Subcutaneous abdominal adipose tissue (tissue), 5 donors: ENCODE measurements around the gene POU2F1.
"Not testable (repeated sequence)": the region's sequence is repeated elsewhere in the genome, so short reads cannot be mapped to it uniquely, and the experiment has no call there.

Experiments
- H3K27ac ChIP-seq: one replicate; pipeline ENCODE4 v1.7.0; 2013; ENCODE audit warnings: low read depth, mild to moderate bottlenecking, inconsistent platforms, low read length, moderate library complexity
- H3K27me3 ChIP-seq, 5 donors: one replicate each; pipeline ENCODE4 v1.7.0; 2013; ENCODE audit warnings: low read length in 5 of 5, inconsistent platforms in 1 of 5; ENCODE audit not compliant: control insufficient read depth in 5 of 5, insufficient read depth in 4 of 5
- H3K36me3 ChIP-seq, 5 donors: one replicate each; pipeline ENCODE4 v1.7.0; 2013; ENCODE audit warnings: low read length in 5 of 5; ENCODE audit not compliant: control insufficient read depth in 5 of 5, insufficient read depth in 5 of 5
- H3K4me1 ChIP-seq, 5 donors: one replicate each; pipeline ENCODE4 v1.7.0; 2013; ENCODE audit warnings: low read length in 5 of 5, mild to moderate bottlenecking in 3 of 5, moderate library complexity in 1 of 5; ENCODE audit not compliant: control insufficient read depth in 5 of 5, insufficient read depth in 5 of 5
- H3K4me3 ChIP-seq, 5 donors: one replicate each; pipeline ENCODE4 v1.7.0; 2013; ENCODE audit warnings: low read length in 5 of 5, low read depth in 1 of 5
- H3K9ac ChIP-seq, 5 donors: one replicate each; pipeline ENCODE4 v1.7.0; 2013; ENCODE audit warnings: low read length in 5 of 5, mild to moderate bottlenecking in 4 of 5, moderate library complexity in 3 of 5
- H3K9me3 ChIP-seq, 5 donors: one replicate each; pipeline ENCODE4 v1.7.0; 2013; ENCODE audit warnings: low read length in 5 of 5; ENCODE audit not compliant: control insufficient read depth in 5 of 5
- donor health status: healthy.
- donor health status: healthy.
- donor health status: healthy.
- donor health status: healthy.
- donor health status: healthy.

The POU2F1 gene

DNA sequence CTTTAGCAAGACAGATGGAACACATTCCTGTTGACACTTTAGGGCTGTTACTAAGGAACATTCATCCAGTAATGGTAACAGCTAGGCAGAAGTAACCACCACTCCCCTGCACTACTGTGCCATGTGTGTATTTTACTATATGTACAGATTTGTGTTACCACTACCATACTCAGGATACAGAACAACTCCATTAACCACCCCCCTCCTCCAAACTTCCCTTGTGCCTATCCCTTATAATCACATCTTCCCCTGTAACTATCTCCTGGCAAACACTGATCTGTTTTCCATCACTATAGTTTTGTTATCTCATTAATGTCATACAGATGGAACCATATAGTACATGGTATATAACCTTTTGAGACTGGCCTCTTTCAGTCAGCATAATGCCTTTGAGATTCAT, 3.9 kb upstream of the POU2F1 start:
- Histone ChIP-seq H3K4me1 (peaks cover 0 to 12% (median 7%) of the 10 kb centered on the region in 5 donors), H3K4me3 (no peak overlapping the region), H3K36me3 (no peaks in the 10 kb centered on the region), H3K27me3 (no peaks in the 10 kb centered on the region), H3K9ac (no peak overlapping the region), H3K27ac (no peak overlapping the region), H3K9me3 (peaks cover 0 to 3% (median 0%) of the 10 kb centered on the region in 5 donors)

GRCh38 chr1:167219194-167219593, 1.5 kb upstream of the POU2F1 start:
- H3K9ac ChIP-seq: peak overlapping the region in 3 of 5 donors; percentile 87 to 96 (median 92)

DNA sequence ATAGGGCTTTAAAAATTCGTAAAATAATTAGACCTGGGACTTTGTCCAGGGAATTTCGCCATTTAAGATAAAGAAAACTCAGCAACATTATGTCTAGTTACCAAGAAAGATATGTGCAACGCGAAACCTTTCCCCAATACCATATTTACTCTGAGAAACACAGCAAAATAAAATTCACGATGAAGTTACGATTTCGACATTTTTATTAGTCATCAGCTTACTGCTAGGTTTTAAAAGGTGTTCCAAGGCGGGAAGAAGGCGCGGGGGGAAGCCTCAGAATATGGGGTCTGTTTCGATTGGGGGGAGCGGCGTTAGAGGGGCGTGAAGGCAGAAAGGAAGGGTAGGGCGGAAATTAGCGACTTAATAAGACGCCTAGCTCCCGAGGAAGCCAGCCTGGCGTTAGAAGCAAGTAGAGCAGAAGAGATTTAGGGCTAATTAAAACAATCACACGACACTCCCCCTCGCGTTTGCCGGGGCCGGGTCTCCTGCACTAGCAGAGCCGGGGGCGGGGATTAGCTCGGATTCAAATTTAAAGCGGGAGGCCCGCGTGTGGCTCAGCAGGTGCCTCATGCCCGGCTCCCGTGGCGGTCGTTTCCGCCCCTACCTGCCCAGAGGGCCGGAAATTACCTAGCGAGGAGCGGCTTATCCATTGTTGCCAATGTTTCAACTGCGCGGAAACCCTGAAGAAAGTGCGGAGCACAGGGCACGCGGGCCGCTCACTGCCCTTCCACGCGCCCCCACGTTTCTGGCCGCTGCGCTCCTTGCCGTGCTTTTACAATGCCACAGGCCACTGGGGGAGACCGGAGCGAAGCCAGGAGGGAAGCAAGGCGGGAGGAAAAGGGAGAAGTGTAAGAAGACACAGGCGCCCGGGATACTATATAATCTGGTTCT, 795 bp upstream of the POU2F1 start:
- H3K9ac ChIP-seq: peak overlapping the region; percentile 68 to 96 (median 87)
- peak overlapping the region; percentile 78 for H3K27ac ChIP-seq
- no peaks in the 10 kb centered on the region for H3K27me3 ChIP-seq
- peaks cover 0 to 24% (median 23%) of the 10 kb centered on the region in 5 donors for H3K4me1 ChIP-seq
- peak overlapping the region; percentile 78 to 99 (median 96) for H3K4me3 ChIP-seq
- H3K9me3 ChIP-seq: peaks cover 0 to 3% (median 0%) of the 10 kb centered on the region in 5 donors
- no peaks in the 10 kb centered on the region for H3K36me3 ChIP-seq

More at GRCh38 chr1:167219194-167219593, 1.5 kb upstream of the POU2F1 start:
- Histone ChIP-seq H3K27ac (peak overlapping the region; percentile 78), H3K4me1 (peaks cover 0 to 24% (median 23%) of the 10 kb centered on the region in 5 donors), H3K9me3 (peaks cover 0 to 3% (median 0%) of the 10 kb centered on the region in 5 donors), H3K27me3 (no peaks in the 10 kb centered on the region), H3K36me3 (no peaks in the 10 kb centered on the region), H3K4me3 (peak overlapping the region; percentile 78 to 99 (median 96))

- H3K36me3 ChIP-seq: no peaks in the 10 kb centered on the region
- H3K9ac ChIP-seq: peak overlapping the region in 4 of 5 donors; percentile 84 to 94 (median 87)
- H3K9me3 ChIP-seq: peaks cover 0 to 3% (median 0%) of the 10 kb centered on the region in 5 donors
- H3K4me1 ChIP-seq: peaks cover 0 to 28% (median 23%) of the 10 kb centered on the region in 5 donors
- peak overlapping the region; percentile 96 for H3K27ac ChIP-seq
- H3K27me3 ChIP-seq: no peaks in the 10 kb centered on the region
- H3K4me3 ChIP-seq: peak overlapping the region in 4 of 5 donors; percentile 75 to 82 (median 78)
Measured at GRCh38 chr1:167221126-167221737, 546 bp downstream of the POU2F1 start.

- H3K27me3 ChIP-seq: no peaks in the 10 kb centered on the region
- H3K4me1 ChIP-seq: peaks cover 0 to 28% (median 23%) of the 10 kb centered on the region in 5 donors
- H3K36me3 ChIP-seq: no peaks in the 10 kb centered on the region
Measured at GRCh38 chr1:167221738-167222610, 1.3 kb downstream of the POU2F1 start.

DNA sequence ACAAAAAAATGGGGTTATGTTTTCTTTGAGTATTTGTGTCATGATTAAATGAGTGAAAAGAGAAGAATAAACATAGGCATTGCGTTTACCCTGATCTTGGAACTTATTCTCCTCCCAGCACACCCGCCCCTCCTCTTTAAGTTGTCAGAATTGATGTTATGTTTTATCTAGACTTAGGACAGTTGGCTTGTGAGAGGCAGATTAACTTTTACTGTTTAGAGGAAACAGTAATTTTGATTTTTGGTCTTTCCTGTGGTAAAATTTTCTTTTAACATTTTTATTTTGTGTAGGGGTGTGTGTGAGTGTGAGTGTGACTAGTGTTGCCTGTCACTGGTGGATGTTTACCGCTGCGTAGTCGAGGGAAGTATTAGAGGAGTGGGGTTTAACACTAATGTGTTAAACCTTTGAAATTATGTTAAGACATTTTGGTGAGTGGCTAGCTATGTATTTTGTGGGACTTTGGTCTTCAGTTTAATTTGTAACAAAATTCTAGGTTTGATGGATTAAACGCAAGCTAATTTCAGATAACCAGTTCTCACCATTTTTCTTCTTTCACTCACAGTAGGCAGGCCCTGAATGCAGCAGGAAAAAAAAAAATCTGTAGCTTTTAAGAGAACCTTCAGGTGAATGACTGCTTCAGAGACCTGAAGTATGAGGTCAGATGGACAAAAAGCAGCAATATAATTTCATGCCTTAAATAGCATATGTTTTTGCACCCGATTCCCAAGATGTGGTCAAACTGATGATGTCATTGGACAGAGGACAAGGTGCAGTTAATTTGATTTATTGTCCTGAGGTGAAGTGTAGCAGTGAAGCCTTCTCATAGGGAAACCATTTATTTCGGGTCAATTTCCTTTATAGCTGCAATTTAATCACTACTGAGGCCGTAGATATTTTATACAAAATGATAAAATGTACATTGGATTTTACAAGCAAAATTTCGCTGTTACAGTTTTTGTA, 2.7 kb downstream of the POU2F1 start:
- H3K4me1 ChIP-seq: peaks cover 0 to 28% (median 23%) of the 10 kb centered on the region in 5 donors
- no peaks in the 10 kb centered on the region for H3K36me3 ChIP-seq
- peak overlapping the region; percentile 96 for H3K27ac ChIP-seq
- H3K9me3 ChIP-seq: no peaks in the 10 kb centered on the region
- peak overlapping the region; percentile 6 to 95 (median 84) for H3K9ac ChIP-seq
- H3K4me3 ChIP-seq: no peak overlapping the region
- no peaks in the 10 kb centered on the region for H3K27me3 ChIP-seq

More at GRCh38 chr1:167221738-167222610, 1.3 kb downstream of the POU2F1 start:
- no peaks in the 10 kb centered on the region for H3K9me3 ChIP-seq
- H3K9ac ChIP-seq: peak overlapping the region; percentile 66 to 95 (median 86)
- H3K4me3 ChIP-seq: peak overlapping the region; percentile 70 to 85 (median 78)
- H3K27ac ChIP-seq: peak overlapping the region; percentile 96

GRCh38 chr1:167224734-167225235, 4.1 kb downstream of the POU2F1 start:
- not testable (repeated sequence) for H3K27ac ChIP-seq, H3K9me3 ChIP-seq, H3K27me3 ChIP-seq, H3K36me3 ChIP-seq, H3K9ac ChIP-seq, H3K4me3 ChIP-seq
- peaks cover 0 to 21% (median 16%) of the 10 kb centered on the region in 5 donors for H3K4me1 ChIP-seq

DNA sequence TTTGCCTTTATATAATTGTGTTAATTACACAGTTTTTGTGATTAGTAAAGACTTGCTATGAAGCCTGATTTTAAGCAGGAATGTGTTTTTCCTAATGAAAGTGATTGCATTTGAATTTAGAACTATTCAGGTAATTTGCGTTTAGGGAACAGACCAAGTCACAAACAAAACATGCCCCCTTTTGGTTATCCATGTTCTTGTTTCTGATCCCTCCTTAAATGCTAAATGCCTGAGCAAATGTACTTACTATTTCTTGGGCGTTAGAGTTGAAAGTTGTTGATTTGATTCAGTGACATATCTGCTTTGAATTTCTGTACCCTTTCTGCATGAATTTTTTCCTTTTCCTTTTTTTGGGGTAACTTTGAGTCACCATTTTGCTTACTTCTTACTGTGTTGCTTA, 5.2 kb downstream of the POU2F1 start:
- Histone ChIP-seq H3K9ac (no peak overlapping the region), H3K36me3 (no peaks in the 10 kb centered on the region), H3K9me3 (no peaks in the 10 kb centered on the region), H3K27ac (no peak overlapping the region), H3K4me3 (no peak overlapping the region), H3K27me3 (no peaks in the 10 kb centered on the region), H3K4me1 (peaks cover 0 to 20% (median 15%) of the 10 kb centered on the region in 5 donors)
